Astrocyte of the spinal cord (primary cell): ENCODE data around the gene CLEC3A.

Source experiments
- DNase-seq: peaks from one replicate; pipeline ENCODE4 v3.0.0; 2011; ENCODE audit warnings: low read depth, low spot score
- H3K4me3 ChIP-seq: 2 replicates; pipeline ENCODE4 v1.5.1; 2011; ENCODE audit warnings: low read depth, mild to moderate bottlenecking, low read length, moderate library complexity
- CTCF ChIP-seq: IDR thresholded peaks from 2 replicates; pipeline ENCODE4 v1.5.1; 2012; ENCODE audit warnings: low read depth, mild to moderate bottlenecking, low read length, inconsistent platforms
- in situ Hi-C: cut with HindIII; loops from 2 replicates; pipeline ENCODE4 v1.10.0; 2017; ENCODE audit warnings: low sequenced_read_pairs

CLEC3A gene

GRCh38 chr16:78025631-78026030 is 3.3 kb downstream of the CLEC3A start:
- no peak for TF ChIP-seq CTCF
- no peak overlapping the region for H3K4me3 ChIP-seq
- in situ Hi-C loops, result no loop called here
- DNase-seq, result no peak

- H3K4me3 ChIP-seq, result no peak overlapping the region
- TF ChIP-seq CTCF, result no peak
- DNase-seq, result no peak
- in situ Hi-C loops, result no loop called here
Measured at GRCh38 chr16:78028018-78028417, 5.7 kb downstream of the CLEC3A start.

- in situ Hi-C loops, result no loop called here
- H3K4me3 ChIP-seq, result no peak overlapping the region
- no peak for TF ChIP-seq CTCF
- DNase-seq, result peak; percentile 50
Measured at GRCh38 chr16:78034530-78034929, 12.2 kb downstream of the CLEC3A start.

GRCh38 chr16:78035012-78035411 is 12.7 kb downstream of the CLEC3A start:
- TF ChIP-seq CTCF, result no peak
- in situ Hi-C loops, result no loop called here
- no peak overlapping the region for H3K4me3 ChIP-seq
- no peak for DNase-seq

- in situ Hi-C loops, result no loop called here
- H3K4me3 ChIP-seq, result no peak overlapping the region
- TF ChIP-seq CTCF, result no peak
- DNase-seq, result no peak
Measured at GRCh38 chr16:78040396-78040795, 18.0 kb downstream of the CLEC3A start.

- in situ Hi-C loops, result no loop called here
- peak; percentile 66 for DNase-seq
- no peak overlapping the region for H3K4me3 ChIP-seq
- peak; percentile 7 for TF ChIP-seq CTCF
Measured at GRCh38 chr16:78045865-78046581, 23.7 kb downstream of the CLEC3A start.
